ENCODE data around the gene TERT.

DNA sequence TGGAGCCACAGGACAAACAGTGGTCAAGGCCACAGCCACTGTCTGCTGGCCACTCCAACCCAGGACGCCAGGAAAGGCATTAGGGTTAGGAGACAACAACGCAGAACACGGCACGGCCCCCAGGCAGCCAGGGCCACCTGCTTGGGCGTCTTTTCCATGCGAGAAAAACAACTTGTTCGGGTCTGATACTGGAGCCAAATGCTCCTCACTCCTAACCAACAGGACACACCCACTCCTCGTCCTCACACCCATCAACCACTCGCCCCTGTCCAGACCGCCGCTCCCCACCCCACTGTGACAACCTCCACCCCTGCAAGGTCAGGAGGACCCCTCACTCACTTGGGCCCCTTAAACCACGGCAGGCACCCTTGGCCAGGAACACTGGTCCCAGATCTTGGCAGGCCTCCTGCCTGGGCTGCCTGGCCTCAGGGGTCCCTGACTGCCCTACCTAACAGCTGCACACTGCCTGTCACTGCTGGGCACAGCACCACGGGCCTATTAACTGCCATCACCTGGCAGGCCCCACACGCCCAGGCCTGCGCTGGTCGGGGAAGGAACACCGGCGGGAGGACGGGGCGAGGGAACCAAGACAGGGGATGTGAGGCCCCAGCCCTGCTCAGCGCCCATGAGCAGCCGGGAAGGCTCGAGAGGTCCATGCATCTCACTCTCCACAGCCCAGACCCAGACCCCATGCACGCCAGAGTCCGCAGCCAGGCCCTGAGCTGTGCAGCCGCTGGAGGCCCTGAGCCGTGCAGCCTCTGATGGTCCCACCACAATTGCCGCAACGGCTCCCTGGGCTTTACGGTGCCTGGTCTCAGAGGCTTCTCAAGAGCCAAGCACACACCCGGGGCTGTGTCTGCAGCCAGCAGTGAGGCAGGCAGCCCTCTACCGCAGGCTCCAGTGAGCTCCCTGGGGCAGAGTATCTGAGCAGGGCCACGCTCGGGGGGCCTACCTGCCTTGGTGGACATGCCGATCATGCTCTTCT, 36.3 kb upstream of the TERT start:
- TF ChIP-seq, protein P1, sequence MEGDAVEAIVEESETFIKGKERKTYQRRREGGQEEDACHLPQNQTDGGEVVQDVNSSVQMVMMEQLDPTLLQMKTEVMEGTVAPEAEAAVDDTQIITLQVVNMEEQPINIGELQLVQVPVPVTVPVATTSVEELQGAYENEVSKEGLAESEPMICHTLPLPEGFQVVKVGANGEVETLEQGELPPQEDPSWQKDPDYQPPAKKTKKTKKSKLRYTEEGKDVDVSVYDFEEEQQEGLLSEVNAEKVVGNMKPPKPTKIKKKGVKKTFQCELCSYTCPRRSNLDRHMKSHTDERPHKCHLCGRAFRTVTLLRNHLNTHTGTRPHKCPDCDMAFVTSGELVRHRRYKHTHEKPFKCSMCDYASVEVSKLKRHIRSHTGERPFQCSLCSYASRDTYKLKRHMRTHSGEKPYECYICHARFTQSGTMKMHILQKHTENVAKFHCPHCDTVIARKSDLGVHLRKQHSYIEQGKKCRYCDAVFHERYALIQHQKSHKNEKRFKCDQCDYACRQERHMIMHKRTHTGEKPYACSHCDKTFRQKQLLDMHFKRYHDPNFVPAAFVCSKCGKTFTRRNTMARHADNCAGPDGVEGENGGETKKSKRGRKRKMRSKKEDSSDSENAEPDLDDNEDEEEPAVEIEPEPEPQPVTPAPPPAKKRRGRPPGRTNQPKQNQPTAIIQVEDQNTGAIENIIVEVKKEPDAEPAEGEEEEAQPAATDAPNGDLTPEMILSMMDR (IDR thresholded peaks at IDR 0.05) = no peak
- no peak for TF ChIP-seq POLR2A (IDR thresholded peaks at IDR 0.05)

Measured in gastroesophageal sphincter (tissue), 3 donors.